ENCODE data around the gene OR6P1.

OR6P1 gene

DNA sequence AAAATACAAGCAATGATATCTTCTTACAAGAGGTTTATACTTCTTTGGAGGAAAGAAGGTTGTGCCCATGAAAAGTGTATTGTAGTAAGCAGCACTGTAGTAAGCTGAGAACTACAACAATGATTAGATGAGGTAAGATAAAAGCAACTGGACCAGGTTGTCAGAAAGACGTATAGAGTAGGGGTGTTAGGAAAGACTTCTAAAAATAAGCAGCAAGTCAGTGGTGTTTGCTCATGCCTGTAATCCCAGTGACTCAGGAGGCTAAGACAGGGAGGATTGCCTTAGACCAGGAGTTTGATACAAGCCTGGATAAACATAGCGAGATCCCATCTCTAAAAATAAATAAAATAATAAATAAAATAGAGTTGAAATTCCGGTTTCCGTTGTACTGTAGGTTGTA lies 13.6 kb upstream of the OR6P1 start:
- TF ChIP-seq, protein P1, sequence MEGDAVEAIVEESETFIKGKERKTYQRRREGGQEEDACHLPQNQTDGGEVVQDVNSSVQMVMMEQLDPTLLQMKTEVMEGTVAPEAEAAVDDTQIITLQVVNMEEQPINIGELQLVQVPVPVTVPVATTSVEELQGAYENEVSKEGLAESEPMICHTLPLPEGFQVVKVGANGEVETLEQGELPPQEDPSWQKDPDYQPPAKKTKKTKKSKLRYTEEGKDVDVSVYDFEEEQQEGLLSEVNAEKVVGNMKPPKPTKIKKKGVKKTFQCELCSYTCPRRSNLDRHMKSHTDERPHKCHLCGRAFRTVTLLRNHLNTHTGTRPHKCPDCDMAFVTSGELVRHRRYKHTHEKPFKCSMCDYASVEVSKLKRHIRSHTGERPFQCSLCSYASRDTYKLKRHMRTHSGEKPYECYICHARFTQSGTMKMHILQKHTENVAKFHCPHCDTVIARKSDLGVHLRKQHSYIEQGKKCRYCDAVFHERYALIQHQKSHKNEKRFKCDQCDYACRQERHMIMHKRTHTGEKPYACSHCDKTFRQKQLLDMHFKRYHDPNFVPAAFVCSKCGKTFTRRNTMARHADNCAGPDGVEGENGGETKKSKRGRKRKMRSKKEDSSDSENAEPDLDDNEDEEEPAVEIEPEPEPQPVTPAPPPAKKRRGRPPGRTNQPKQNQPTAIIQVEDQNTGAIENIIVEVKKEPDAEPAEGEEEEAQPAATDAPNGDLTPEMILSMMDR (IDR thresholded peaks at IDR 0.05; ENCODE audit: borderline replicate concordance, insufficient read depth, low read depth, low read length) = no peak
- H3K4me3 ChIP-seq (ENCODE audit: low read depth, low read length) = no peak overlapping the region

DNA sequence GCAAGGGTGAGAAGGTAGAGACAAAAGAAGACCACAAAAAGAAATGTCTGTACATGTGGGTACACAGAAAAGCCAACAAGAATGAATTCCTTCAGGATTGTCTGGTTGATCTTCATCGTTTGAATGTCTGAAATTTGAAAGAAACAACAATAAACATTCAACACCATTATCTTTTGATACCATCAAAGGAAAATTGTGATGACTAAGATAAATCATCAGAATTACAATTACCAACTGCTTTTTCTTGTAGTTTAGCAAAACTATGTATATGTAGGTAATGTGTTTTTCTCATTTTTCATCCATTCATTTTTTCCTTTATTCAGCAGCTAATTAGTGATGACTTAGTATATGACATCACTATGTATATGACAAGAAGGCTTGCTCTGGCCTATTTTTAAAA lies 9.4 kb upstream of the OR6P1 start, which contains the start of gene OR10X1:
Gene OR10X1 (minus strand): TSS at position 167 of the 400 bp plus-strand sequence. CDS start 0 bp downstream, at position 167.
- H3K4me3 ChIP-seq (ENCODE audit: low read depth, low read length) = no peak within 1 kb of the TSS
- TF ChIP-seq, protein P1 (IDR thresholded peaks at IDR 0.05; ENCODE audit: borderline replicate concordance, insufficient read depth, low read depth, low read length) = no peak

DNA sequence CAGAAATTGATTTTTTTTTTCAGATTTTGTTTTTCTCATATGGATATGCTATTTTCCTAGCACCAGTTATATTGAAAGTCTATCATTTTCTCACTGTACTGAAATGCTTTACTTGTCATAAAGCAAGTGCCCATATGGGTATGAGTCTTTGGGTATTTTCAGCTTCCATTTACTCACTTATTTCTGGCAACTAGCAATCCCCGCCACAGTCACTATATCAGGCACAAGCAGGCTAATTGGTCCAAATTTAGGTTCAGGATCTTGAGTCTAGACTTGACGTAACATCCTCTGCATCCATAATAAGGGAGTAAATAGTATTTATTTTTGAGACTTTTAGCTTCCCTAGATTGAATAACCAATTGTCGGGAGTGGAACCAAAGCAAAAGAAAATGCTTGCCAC lies 7.2 kb upstream of the OR6P1 start:
- no peak overlapping the region for H3K4me3 ChIP-seq (ENCODE audit: low read depth, low read length)
- TF ChIP-seq, protein P1 (IDR thresholded peaks at IDR 0.05; ENCODE audit: borderline replicate concordance, insufficient read depth, low read depth, low read length) = no peak

DNA sequence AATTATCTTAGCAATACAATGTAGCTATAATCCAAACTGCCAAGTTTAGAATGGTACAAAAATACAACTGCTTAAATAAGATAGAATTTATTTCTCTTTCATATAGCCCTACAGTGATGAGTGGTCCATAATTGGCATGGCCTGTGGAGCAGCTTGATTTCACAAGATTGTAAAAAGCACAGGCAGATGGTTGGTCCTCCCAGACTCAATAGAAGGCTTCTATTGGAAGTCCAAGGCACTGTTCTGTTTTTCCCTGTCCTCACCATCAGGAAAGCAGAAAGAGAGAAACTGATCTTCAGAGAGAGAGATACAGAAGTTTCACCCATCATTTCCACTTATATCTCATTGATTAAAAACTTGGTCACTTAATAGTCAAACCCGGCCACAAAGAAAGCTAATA lies 1.8 kb upstream of the OR6P1 start:
- no peak overlapping the region for H3K4me3 ChIP-seq (ENCODE audit: low read depth, low read length)
- TF ChIP-seq, protein P1 (IDR thresholded peaks at IDR 0.05; ENCODE audit: borderline replicate concordance, insufficient read depth, low read depth, low read length) = no peak

DNA sequence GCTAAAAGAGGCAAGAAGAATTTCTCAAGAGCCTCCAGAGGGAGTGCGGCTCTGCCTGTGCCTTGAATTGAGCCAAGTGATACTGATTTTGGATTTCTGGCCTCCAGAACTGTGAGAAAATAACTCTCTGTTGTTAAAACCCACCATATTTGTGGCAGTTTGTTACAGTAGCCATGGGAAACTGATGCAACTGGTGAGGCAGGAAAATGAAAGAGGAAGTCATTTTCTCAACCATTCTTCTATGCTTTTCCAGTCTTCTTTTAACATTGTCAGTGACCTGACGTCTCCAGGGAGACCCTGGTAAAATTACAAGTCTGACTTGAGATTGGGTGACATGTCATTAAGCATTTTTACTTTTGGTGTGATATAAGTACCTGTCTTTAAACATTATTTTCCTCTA lies 5.8 kb downstream of the OR6P1 start:
- TF ChIP-seq, protein P1 (IDR thresholded peaks at IDR 0.05; ENCODE audit: borderline replicate concordance, insufficient read depth, low read depth, low read length) = no peak
- no peak overlapping the region for H3K4me3 ChIP-seq (ENCODE audit: low read depth, low read length)

GRCh38 chr1:158563853-158564252 lies 6.5 kb downstream of the OR6P1 start:
- H3K4me3 ChIP-seq (ENCODE audit: low read depth, low read length) = no peak overlapping the region
- TF ChIP-seq, protein P1 (IDR thresholded peaks at IDR 0.05; ENCODE audit: borderline replicate concordance, insufficient read depth, low read depth, low read length) = no peak

- TF ChIP-seq, protein P1 (IDR thresholded peaks at IDR 0.05; ENCODE audit: borderline replicate concordance, insufficient read depth, low read depth, low read length) = no peak
- no peak overlapping the region for H3K4me3 ChIP-seq (ENCODE audit: low read depth, low read length)
Observed at GRCh38 chr1:158559696-158560095, 10.7 kb downstream of the OR6P1 start.

Measured in GM12875 (cell line).